ENCODE results near the gene EGFL6.

The EGFL6 gene

DNA sequence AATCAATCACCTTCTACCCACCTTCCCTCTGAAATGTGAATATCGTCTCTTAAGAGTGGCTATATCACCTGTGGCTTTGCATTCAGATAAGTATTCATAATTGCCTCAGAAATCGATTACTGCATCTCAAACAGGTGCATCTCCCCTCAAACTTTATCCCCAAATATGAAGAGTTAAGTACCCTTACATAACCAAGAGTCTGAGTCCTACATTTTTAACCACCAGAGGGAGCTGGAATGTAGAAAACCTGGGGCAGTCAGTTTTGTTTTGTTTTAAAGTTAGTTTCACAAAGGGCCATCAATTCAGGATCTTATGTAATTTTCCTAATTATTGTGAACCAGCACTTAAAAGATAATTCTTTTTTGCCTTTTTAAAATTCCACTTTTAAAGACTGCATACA is 89.2 kb downstream of the EGFL6 start:
- POLR2A ChIA-PET: interaction anchor here (0.8 to 1.1 kb wide), 2 partner anchors 34 to 35 kb away, joined by 3 to 5 read pairs; no protein-coding TSS in a partner anchor

DNA sequence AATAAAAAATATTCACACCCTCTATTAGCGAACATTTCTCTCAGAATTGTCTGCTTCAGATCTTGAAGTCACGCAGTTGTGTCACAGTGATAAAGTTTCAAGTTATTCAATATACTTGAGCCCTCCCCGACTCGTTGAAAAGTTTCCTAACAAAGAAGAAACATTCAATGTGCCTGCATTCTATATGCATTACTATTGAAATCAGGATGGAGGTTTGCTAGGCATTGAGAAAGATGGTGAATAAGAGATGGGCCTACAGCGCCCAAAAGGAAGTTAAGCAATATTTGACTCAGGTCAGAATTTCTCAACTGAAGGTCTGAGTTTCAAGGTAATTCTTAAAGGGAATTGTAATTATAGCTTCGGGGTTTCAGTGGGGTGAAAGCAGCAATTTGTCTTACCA is 89.7 kb downstream of the EGFL6 start:
- Histone ChIP-seq H3K36me3 (ENCODE audit: control insufficient read depth in 2 of 2, insufficient read depth in 1 of 2, low read length in 2 of 2) (peaks cover 9 to 27% of the 10 kb centered on the region in 2 experiments), H3K4me3 (ENCODE audit: low read depth, low read length) (no peak overlapping the region), H3K4me1 (ENCODE audit: control insufficient read depth, insufficient read depth, low read length) (no peaks in the 10 kb centered on the region), H3K27ac (ENCODE audit: extremely low read depth, low read depth, low read length) (no peak overlapping the region), H3K9me3 (ENCODE audit: control insufficient read depth, insufficient read depth, low read depth, low read length) (no peaks in the 10 kb centered on the region)
- POLR2A ChIA-PET: interaction anchor here (0.8 to 1.1 kb wide), 2 partner anchors 33 to 35 kb away, joined by 3 to 5 read pairs; no protein-coding TSS in a partner anchor
- no peak for TF ChIP-seq EGR2 (tag by site-specific recombination; IDR thresholded peaks at IDR 0.05; ENCODE audit: low read depth)
- CTCF ChIA-PET: interaction anchor here (0.6 to 1.8 kb wide), 18 partner anchors 10 to 115 kb away, joined by 3 to 12 read pairs (median 4); partner anchors contain the start of genes OFD1 and TRAPPC2

More for the DNA sequence above, 89.2 kb downstream of the EGFL6 start:
- Histone ChIP-seq H3K27ac (ENCODE audit: extremely low read depth, low read depth, low read length) (no peak overlapping the region), H3K4me1 (ENCODE audit: control insufficient read depth, insufficient read depth, low read length) (no peaks in the 10 kb centered on the region; the same call in 1 of the 2 replicates), H3K4me3 (ENCODE audit: low read depth, low read length) (no peak overlapping the region), H3K9me3 (ENCODE audit: control insufficient read depth, insufficient read depth, low read depth, low read length) (no peaks in the 10 kb centered on the region), H3K36me3 (ENCODE audit: control insufficient read depth in 2 of 2, insufficient read depth in 1 of 2, low read length in 2 of 2) (peaks cover 9 to 22% of the 10 kb centered on the region in 2 experiments)
- CTCF ChIA-PET: interaction anchor here (1.0 to 1.6 kb wide), 13 partner anchors 10 to 116 kb away, joined by 3 to 12 read pairs (median 4); no protein-coding TSS in a partner anchor
- TF ChIP-seq, protein P1, sequence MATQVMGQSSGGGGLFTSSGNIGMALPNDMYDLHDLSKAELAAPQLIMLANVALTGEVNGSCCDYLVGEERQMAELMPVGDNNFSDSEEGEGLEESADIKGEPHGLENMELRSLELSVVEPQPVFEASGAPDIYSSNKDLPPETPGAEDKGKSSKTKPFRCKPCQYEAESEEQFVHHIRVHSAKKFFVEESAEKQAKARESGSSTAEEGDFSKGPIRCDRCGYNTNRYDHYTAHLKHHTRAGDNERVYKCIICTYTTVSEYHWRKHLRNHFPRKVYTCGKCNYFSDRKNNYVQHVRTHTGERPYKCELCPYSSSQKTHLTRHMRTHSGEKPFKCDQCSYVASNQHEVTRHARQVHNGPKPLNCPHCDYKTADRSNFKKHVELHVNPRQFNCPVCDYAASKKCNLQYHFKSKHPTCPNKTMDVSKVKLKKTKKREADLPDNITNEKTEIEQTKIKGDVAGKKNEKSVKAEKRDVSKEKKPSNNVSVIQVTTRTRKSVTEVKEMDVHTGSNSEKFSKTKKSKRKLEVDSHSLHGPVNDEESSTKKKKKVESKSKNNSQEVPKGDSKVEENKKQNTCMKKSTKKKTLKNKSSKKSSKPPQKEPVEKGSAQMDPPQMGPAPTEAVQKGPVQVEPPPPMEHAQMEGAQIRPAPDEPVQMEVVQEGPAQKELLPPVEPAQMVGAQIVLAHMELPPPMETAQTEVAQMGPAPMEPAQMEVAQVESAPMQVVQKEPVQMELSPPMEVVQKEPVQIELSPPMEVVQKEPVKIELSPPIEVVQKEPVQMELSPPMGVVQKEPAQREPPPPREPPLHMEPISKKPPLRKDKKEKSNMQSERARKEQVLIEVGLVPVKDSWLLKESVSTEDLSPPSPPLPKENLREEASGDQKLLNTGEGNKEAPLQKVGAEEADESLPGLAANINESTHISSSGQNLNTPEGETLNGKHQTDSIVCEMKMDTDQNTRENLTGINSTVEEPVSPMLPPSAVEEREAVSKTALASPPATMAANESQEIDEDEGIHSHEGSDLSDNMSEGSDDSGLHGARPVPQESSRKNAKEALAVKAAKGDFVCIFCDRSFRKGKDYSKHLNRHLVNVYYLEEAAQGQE (tag by site-specific recombination; IDR thresholded peaks at IDR 0.05): no peak
- TF ChIP-seq, protein P2, sequence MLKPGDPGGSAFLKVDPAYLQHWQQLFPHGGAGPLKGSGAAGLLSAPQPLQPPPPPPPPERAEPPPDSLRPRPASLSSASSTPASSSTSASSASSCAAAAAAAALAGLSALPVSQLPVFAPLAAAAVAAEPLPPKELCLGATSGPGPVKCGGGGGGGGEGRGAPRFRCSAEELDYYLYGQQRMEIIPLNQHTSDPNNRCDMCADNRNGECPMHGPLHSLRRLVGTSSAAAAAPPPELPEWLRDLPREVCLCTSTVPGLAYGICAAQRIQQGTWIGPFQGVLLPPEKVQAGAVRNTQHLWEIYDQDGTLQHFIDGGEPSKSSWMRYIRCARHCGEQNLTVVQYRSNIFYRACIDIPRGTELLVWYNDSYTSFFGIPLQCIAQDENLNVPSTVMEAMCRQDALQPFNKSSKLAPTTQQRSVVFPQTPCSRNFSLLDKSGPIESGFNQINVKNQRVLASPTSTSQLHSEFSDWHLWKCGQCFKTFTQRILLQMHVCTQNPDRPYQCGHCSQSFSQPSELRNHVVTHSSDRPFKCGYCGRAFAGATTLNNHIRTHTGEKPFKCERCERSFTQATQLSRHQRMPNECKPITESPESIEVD (tag by site-specific recombination; IDR thresholded peaks at IDR 0.05): peak; percentile 48
- TF ChIP-seq ZNF660 (tag by site-specific recombination; IDR thresholded peaks at IDR 0.05): peak; percentile 99
- peak; percentile 76 for TF ChIP-seq ZNF654 (tag by site-specific recombination; IDR thresholded peaks at IDR 0.05; ENCODE audit: low read depth)

DNA sequence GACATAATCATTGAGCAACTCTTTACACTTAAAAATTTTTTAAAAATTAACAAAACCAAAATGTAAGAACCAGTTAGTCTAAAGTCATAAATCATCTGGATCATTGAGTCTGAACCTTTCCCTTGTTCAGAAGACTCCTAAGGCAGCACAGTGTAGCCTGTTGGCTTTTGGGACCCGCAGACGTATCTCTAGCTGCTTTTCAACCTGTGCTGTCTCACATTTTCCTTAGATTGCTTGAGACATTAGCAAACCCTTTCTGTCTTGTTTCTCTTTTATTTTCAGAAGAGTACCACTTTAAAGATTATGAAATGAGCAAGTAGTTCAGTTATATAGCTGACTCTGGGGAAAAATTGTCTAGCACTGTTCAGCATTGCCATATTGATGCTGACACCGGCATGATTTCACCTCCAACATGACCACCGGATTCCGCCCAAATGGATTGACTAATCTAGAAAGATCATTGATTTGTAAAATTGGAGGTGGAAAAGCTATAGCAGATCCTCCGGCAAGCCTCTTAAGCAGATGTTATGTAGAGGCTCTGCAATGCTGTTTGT is 92.4 kb downstream of the EGFL6 start:
- H3K9me3 ChIP-seq (ENCODE audit: control insufficient read depth, insufficient read depth, low read depth, low read length): no peaks in the 10 kb centered on the region
- POLR2A ChIA-PET: interaction anchor here (1.3 to 1.5 kb wide), 2 partner anchors 9 to 73 kb away, joined by 5 to 6 read pairs; partner anchors contain the start of genes OFD1, TCEANC and TRAPPC2
- H3K36me3 ChIP-seq (ENCODE audit: control insufficient read depth in 2 of 2, insufficient read depth in 1 of 2, low read length in 2 of 2): peaks cover 9 to 25% of the 10 kb centered on the region in 2 experiments
- no peak overlapping the region for H3K27ac ChIP-seq (ENCODE audit: extremely low read depth, low read depth, low read length)
- H3K4me3 ChIP-seq (ENCODE audit: low read depth, low read length): no peak overlapping the region
- CTCF ChIA-PET: interaction anchor here (0.6 to 1.3 kb wide), 7 partner anchors 15 to 370 kb away, joined by 3 to 7 read pairs (median 3); partner anchors contain the start of genes OFD1 and TRAPPC2
- peaks cover 3% of the 10 kb centered on the region for H3K4me1 ChIP-seq (ENCODE audit: control insufficient read depth, insufficient read depth, low read length)
- TF ChIP-seq ZNF37A (tag by site-specific recombination; IDR thresholded peaks at IDR 0.05) (no peak), ZNF202 (tag by site-specific recombination; IDR thresholded peaks at IDR 0.05; ENCODE audit: borderline replicate concordance) (no peak), ZNF211 (tag by site-specific recombination; IDR thresholded peaks at IDR 0.05; ENCODE audit: low read depth) (no peak), ZNF214 (tag by site-specific recombination; IDR thresholded peaks at IDR 0.05; ENCODE audit: borderline replicate concordance) (no peak), SETDB1 (IDR thresholded peaks at IDR 0.05; ENCODE audit: insufficient read length, low read length) (no peak), ZFHX2 (tag by site-specific recombination; conservative IDR thresholded peaks at IDR 0.05) (no peak), ZNF610 (tag by site-specific recombination; IDR thresholded peaks at IDR 0.05; ENCODE audit: borderline replicate concordance) (no peak), IKZF3 (tag by site-specific recombination; IDR thresholded peaks at IDR 0.05) (no peak)
- TF ChIP-seq, protein P3, sequence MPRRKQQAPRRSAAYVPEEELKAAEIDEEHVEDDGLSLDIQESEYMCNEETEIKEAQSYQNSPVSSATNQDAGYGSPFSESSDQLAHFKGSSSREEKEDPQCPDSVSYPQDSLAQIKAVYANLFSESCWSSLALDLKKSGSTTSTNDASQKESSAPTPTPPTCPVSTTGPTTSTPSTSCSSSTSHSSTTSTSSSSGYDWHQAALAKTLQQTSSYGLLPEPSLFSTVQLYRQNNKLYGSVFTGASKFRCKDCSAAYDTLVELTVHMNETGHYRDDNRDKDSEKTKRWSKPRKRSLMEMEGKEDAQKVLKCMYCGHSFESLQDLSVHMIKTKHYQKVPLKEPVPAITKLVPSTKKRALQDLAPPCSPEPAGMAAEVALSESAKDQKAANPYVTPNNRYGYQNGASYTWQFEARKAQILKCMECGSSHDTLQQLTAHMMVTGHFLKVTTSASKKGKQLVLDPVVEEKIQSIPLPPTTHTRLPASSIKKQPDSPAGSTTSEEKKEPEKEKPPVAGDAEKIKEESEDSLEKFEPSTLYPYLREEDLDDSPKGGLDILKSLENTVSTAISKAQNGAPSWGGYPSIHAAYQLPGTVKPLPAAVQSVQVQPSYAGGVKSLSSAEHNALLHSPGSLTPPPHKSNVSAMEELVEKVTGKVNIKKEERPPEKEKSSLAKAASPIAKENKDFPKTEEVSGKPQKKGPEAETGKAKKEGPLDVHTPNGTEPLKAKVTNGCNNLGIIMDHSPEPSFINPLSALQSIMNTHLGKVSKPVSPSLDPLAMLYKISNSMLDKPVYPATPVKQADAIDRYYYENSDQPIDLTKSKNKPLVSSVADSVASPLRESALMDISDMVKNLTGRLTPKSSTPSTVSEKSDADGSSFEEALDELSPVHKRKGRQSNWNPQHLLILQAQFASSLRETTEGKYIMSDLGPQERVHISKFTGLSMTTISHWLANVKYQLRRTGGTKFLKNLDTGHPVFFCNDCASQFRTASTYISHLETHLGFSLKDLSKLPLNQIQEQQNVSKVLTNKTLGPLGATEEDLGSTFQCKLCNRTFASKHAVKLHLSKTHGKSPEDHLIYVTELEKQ (tag by site-specific recombination; IDR thresholded peaks at IDR 0.05; ENCODE audit: borderline replicate concordance): no peak
- TF ChIP-seq, protein P1 (tag by site-specific recombination; IDR thresholded peaks at IDR 0.05): no peak
